ENCODE measurements around the gene OTOG.

GRCh38 chr11:17633279-17633986 lies 86.4 kb downstream of the OTOG start:
- TF ChIP-seq, protein P1, sequence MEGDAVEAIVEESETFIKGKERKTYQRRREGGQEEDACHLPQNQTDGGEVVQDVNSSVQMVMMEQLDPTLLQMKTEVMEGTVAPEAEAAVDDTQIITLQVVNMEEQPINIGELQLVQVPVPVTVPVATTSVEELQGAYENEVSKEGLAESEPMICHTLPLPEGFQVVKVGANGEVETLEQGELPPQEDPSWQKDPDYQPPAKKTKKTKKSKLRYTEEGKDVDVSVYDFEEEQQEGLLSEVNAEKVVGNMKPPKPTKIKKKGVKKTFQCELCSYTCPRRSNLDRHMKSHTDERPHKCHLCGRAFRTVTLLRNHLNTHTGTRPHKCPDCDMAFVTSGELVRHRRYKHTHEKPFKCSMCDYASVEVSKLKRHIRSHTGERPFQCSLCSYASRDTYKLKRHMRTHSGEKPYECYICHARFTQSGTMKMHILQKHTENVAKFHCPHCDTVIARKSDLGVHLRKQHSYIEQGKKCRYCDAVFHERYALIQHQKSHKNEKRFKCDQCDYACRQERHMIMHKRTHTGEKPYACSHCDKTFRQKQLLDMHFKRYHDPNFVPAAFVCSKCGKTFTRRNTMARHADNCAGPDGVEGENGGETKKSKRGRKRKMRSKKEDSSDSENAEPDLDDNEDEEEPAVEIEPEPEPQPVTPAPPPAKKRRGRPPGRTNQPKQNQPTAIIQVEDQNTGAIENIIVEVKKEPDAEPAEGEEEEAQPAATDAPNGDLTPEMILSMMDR (IDR thresholded peaks at IDR 0.05), result no peak
- no peak for TF ChIP-seq POLR2A (IDR thresholded peaks at IDR 0.05)
